HG03045 (cell line): ENCODE measurements around the gene SHROOM2.
A peak's percentile ranks its signal among the peaks of the same experiment; 100 is the strongest.

Experiments
- ATAC-seq: cut with Tn5 transposase; IDR thresholded peaks from one replicate; pipeline ENCODE4 v1.9.1; 2021; ENCODE audit warnings: mild to moderate bottlenecking, moderate library complexity; ENCODE audit not compliant: unreplicated experiment

The SHROOM2 gene

DNA sequence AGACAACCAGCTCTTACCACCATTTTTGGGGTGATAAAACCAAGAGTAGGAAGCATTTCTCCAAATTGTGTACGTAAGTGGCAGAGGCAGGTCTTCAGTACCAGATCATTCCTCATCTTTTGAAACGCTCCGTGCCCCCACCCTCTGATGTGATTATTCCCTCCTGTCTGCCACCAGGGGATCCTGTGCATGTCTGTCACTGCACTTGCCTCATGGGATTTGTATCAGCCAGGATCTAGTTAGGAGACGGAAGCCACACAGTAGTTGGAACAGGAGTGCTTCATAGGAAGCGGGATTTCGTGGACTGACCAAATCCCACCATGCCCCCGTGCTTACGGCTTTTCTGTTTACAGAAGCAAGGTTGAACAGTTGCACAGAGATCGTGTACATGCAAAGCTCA, 75.5 kb downstream of the SHROOM2 start:
- no peak for ATAC-seq

DNA sequence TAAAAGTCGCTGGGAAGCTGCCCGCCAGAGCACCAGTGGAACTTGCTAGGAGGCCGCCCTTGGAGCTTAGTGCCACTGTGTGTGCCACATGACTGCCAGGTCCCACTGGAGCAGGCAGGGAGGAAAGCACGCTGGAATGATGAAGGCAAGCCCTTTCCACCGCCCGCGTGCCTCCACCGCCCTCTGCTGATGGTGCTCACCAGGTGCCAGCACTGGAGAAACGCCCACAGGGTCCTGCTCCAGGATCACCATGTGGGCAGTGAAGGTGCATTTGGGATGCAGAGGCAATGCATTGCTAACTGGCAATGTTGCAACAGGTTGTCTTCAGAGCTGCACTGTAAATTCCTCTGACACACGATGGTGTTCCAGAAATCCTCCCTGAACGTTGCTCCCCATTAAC, 76.3 kb downstream of the SHROOM2 start:
- ATAC-seq: no peak

DNA sequence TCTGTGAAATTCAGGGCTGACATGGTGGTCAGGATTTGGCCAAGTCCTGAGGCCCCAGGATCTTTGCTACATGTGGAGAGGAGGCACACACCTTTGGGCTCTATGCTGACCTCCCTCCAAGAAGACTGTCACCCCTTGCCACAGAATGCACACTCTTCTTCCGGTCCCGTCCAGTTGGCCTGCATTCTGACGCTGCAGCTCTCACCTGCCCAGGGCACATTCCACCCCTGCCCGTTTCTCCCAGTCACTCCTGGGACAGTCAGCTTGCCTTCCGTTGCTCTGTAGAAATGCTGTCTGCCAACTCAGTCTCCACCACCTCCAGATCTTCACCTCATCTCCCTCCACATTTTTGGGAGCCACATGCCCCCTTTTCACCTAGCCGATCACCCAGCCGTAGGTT, 76.7 kb downstream of the SHROOM2 start:
- no peak for ATAC-seq

DNA sequence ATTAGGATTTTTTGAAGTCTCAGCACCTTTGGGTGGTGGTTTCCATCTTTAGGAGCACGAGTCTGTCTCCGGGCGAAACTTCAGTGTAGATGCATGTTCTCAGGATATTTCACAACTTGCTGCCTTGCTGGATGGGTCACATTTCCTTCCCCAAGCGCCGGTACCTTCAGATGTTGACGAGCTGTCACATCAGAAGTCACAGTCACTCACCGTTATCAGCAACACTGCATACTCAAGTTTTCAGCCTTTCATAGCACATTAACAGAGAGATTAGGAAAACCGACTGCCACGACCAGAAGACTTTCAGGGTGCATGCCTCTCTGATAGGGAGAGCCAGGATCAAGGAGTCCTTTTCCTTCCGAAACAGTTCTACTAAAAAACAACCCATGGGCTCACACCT, 77.8 kb downstream of the SHROOM2 start:
- ATAC-seq: no peak

DNA sequence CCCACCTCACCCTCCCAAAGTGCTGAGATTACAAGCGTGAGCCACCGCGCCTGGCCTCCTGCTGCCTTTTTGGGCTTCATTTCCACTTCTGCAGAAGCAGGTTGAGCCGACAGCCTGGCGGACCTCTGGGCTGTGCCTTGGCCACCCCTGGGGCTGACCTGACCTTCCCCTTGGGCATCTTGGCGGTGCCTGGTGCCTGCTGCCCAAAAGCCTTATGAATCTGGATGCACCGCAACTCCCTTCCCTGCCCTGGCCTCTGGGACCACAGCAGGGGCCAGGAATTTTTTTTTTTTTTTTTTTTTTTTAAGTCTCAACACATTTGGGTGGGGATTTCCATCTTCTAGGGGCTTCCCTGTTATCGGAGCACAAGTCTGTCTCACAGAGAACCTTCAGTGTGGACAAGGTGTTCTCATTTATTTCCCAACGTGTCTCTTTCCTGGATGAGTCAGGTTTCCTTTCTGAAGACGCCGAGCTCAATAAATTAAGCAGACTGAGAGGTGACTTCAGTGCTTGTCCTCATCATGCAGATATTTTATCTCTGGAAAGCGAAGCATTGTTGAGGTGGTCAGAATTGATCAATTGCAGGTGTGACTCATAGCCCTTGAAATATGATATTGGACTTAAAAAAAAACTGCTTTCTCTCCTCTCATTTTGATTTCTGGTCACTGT, 79.7 kb downstream of the SHROOM2 start:
- ATAC-seq: no peak

DNA sequence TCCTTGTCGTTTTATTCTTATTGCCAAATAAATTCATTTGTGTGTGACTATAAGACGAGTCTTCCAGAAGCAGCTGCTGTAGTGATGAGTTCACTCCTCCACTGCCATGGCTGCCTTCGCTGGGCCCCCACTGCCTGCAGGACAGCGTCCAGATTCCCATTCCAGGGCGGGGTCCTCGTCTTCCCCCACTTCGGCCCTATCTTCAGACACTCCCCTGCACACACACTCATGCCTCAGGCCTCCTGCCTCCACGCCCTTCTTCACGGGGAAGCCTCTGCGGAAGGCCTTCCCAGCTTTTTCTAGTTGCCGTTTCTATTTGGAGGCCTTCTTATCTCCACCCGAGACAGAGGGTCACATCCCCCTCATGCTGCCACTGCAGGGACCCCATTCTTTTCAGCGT, 80.4 kb downstream of the SHROOM2 start:
- no peak for ATAC-seq

DNA sequence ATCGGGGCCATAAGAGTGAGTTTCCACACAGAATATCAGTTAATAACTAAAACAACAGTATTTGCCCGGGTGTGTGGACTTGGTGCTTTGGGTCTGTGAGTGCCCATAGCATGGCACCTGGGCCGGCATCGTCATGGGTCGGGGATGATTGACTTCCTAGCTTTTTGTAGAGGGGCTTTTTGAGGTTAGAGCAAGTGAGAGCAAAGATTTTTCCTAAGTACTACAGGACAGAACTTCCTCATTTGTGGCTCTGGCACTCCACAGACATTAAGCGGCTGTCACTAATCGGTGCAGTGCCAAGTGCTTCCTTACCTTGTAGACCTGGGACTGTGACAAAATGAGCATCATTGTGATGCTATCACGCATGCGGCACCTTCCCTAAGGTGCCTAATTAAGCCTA, 81.0 kb downstream of the SHROOM2 start:
- ATAC-seq: no peak

DNA sequence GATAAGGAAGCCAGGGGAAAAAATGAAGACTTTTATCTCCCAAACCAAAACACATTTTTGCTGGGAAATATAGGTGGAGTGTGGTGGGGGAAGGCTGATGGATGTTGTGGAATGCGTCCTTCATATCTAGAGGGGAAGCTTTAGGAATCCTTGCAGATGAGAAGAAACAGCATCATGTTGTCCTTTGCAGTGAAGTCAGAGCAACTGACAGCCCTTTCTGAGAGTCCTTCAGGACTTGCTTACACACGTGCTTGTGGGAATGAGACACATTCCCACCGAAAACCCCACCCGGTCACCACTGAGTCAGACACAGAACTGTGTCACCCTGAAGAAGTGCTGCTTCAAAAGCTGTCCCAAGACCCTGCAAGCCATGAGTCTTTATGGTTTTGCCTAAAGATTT, 81.5 kb downstream of the SHROOM2 start:
- ATAC-seq: no peak

DNA sequence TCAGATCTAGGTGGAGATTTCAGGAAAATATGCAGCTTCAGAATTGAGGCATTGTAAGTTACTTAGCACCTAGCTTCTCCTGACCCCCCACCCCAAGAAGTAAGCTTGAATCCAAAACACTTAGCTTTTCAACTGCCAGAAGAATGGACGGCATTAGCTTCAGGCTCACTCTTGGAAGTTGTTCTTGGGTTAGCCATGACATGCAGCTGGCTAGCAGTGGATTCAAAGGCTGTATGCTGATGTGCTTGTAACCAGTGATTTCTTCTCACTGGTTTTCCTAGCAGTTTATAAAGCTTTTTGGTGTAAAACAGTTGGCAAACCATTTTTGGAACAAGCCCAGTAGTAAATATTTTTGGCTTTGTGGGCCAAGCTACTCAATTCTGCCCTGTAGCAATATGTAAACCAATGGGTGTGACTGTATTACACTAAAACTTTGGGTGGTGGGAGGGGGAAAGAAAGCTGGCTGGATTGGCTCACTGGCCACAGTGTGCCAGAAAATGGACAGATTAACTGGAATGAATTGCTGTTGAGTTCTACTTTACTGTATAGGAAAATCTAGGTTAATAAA, 85.6 kb downstream of the SHROOM2 start:
- ATAC-seq: no peak

DNA sequence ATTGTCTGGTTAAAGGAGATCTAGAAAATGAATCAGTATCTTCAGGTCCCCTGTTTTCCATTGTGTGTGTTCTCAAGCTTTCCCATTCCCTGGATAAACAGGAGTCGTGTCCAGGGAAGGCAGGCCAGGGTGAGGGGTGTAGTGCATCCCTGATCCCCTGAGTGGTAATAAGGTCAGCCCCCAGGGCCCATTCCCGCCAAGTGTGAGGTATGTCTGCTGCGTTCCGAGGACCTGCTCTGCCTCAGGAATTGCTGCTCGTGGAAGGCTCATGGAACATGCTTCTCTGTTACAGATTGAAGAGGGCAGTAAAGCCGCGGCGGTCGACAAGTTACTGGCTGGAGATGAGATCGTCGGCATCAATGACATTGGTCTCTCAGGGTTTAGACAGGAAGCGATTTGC, 87.1 kb downstream of the SHROOM2 start:
- no peak for ATAC-seq

DNA sequence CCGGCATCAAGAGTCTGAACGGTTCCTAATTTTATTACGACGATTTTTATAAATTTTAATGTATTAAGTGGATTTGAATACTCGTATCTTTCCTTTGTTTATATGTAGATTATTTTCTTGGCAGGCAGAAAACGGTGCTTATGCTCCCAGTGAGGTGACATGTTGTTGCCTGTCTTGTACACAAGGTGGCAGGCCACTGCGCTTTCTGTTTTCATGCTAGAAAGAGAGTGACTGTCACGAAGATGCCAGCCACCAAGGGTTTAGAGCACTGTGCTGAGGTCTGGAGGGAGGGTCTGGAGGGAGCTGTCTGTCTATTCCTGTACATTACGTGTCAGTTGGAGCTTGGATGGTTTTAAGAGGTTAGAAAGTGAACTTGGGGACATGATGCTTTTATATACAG, 87.7 kb downstream of the SHROOM2 start:
- ATAC-seq: no peak

DNA sequence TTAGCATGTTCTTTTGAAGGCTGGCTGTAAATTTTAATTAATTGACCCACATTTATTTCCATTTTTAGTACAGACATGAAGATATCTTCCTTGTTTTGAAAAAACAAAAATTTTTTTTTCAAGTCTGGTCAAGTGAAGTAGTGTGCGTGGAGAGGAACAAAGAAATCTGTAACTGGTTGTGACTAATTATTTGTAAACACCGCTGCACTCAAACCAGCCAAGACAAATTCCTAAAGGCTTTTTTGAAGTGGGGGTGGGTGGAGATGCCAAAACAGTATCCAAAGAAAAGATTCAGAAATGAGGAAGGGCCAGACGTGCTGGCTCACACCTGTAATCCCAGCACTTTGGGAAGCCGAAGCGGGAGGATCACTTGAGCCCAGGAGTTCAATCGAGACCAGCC, 88.3 kb downstream of the SHROOM2 start:
- no peak for ATAC-seq

DNA sequence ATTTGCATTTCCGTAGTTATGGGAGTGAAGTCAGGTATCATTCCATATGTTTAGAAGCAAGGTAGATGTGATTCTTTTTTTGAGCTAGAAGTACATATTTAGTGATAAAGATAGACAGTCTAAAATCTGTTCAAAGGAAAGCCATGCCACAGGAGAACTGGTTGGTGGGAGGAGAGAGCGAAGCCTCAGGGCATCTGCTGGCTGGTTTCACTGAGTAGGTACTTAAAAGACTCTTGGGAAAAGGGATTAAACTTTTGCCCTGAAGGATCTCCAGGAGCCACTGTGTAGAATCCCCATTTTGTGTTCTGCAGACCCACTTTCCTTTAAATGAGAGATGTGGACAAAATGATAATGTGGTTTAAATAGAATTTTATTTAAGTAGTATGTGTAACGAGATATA, 89.6 kb downstream of the SHROOM2 start:
- no peak for ATAC-seq

DNA sequence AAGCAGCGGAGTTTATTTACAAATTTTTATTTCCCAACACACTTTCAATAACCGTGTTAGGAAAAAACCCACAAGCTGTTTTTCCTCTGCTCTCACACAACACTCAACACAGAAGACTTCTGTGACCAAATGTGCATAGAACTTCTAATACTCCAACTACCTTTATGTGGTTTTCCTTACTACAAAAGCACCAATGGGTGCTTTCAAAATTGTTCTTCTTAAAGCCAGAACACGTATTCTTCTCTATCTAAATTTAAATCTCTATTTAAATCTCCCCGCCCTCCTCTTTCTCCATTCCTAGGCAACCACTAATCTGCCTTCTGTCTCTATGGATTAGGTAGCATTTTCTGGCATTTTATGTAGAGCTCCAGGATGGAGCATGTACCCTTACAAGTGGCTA, 90.0 kb downstream of the SHROOM2 start:
- no peak for ATAC-seq

DNA sequence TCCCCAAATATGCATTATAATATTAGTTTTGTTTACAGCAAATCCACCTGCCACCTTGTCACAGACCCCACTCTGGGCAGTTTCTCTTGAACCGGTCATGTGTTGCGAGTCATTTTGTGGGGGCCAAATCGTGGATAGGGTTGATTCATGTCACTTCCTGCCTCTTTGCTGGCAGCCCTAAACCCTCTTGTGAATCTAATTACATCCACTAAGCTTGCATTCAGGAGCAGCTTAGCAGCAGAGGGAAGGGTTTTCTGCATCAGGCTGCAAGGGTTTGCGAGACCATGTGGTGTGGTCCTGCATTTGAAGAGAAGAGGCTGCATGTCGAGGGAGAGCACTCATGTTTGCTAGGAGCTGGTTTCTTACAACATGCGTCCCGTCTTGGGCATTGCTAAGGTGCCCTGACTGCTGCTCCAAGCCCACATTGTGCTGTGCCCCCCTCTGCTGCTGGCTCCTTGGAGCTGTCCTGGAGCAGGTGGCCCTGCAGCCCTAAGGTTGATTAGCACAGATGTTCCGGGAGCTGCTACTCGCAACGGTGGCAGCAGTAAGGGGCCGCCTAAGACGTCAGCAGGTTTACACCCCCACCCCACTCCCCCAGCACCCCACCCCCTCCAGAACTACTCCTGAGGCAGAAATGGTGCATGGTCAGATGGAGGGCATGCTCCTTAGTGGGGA, 92.1 kb downstream of the SHROOM2 start:
- ATAC-seq: no peak

DNA sequence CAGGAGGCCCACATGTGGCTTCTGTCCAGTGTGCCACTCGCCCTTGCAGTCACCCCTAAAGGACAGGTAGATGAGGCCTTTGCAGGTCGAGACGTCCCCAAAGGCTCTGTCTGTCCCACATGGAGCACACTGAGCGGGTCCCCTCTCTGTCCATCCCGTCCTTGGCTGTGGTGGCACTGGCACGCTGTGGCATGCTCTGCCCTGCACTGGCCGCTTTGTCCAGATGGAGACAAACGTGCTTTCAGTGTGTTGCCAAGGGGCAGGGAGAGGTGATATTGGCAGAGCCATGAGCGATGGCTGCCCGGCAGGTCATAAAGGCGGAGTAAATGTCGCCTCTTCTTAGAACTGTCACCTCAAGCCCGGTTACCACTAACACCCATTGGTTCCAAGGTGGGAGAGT, 94.0 kb downstream of the SHROOM2 start:
- no peak for ATAC-seq

DNA sequence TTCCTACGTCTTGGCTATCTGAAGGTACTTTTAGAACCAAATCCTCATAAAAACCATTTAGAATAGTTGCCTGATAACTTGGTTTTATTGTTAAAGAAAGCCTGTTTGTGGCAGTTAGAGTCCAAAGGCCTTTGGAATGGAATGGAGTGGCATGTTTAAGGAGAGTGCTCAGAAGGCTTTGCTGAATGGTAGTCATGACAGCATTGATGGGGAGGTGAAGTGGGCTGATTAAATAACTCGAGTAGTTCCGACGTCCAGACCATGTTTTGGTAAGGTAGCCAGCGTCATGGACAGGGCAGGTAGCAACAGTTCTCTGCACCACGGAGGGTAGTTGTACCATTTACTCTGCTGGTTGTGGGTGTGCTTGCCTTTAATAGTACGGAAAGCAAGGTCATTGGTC, 94.6 kb downstream of the SHROOM2 start:
- ATAC-seq: no peak

DNA sequence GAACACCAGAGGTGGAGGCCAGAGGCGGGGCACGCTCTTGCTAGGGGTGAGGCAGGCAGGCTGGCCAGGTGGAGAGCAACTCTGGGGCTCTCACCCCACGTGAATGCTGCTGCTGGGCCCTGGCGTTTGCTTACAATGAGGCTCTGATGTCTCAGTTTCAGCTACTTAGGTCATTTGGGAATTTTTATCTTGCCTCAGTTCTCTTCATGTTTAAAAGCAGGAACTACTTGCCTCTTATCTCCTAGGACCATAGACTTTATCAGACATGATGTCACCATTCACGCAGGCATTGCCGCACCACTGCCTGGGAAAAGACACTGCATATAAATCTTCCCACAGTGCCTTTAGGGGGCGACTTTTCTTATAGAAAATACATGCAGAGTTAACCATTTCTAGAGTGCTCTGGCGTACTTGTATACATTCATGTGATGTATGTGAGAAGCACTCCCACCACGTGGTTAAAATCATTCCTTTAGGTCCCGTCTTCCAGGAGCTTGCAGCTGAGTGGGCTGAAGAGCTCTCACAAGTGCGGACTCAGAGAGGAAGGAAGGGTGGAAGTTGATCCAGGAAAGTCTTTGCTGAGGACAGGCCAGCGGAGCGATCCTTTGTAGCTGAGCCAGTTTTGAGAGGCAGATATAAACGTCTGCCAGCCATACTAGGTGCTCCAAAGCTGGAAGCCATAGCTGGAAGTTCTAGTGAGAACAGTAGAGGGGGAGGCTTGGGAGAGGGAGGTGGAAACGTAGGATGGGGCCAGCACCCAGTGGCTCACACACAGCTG, 96.6 kb downstream of the SHROOM2 start:
- no peak for ATAC-seq

DNA sequence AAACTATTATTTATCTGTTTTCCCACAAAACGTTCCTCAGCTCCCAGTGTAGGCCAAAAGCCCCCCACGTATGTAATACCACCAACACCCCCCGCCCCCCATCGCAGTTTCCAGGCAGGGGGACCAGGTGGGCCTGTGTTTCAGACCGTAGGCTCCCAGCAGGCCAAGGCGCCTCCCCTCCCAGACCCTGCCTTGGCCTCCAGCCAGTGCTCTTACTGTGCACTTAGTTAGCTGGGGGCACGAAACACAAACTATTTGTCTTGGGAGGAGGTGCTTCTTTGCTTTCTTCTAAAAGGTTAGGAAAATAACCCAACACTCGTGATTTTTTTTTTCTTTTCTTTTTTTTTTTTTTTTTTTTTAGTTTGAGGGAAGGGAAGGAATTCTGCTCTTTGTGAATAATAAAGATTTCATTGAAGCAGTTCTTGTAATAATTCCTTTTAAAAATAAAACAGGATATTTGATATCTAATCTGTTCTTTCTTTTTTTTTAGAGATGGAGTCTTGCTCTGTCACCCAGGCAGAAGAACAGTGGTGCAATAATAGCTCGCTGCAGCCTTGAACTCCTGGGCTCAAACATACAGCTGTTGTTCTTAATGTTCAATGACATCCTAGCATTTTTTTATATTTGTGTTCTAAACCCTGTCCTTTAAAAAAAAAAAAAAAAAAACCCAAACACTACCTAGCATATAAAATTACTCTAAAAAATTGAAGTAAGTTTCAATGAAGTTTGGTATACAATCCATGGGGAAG, 98.0 kb downstream of the SHROOM2 start:
- no peak for ATAC-seq

DNA sequence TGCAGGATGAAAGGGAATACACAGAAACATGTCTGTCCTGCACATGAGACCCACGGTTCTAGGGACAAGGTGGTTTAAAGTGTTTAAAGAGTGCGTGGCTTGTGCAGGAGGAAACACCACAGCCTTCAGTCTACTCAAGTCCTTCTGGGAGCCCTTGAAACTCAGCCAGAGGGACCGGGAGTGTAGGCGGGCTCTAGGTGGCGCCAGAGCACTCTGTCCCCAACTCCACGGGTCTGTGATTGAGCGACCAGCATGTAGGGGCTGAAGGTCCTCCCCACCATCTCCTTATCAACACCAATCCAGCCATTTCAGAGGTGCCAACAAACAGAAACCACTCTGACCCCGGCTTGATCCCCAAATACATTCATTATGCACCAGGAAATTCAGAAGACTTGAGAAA, 98.9 kb downstream of the SHROOM2 start:
- peak; percentile 49 for ATAC-seq

DNA sequence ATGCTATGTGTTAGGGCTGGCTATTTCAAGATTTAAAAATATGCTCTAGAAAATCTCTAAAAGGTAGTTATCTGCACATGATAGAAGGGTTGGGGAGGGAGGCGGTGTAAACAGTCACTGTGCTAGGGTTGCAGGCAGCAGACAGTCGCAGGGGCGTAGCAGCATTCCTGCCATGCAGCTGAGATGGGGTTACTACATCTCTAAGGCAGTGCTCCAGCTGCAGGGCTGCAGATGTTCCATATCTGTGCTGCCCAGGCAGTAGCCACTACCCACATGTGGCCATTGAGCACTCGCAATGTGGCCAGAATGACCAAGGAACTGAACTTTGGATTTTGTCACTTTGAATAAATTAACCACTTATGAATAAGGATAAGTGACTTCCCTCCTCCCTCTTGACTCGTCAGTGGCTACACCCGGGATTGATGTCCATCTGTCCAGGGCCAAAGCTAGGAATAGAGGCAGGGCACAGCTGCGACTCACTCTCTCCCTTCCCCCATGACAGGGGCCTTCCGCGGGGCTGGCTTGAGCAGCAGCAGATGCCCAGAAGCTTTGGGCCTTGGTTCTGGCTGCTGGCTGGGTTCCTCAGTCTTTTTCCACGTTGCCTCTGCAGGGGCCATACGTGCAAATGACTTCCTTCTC, 101.5 kb downstream of the SHROOM2 start:
- no peak for ATAC-seq
